ENCODE measurements around the gene PRKACB.
"Not testable (repeated sequence)": the region's sequence is repeated elsewhere in the genome, so short reads cannot be mapped to it uniquely, and the experiment has no call there.

The PRKACB gene

DNA sequence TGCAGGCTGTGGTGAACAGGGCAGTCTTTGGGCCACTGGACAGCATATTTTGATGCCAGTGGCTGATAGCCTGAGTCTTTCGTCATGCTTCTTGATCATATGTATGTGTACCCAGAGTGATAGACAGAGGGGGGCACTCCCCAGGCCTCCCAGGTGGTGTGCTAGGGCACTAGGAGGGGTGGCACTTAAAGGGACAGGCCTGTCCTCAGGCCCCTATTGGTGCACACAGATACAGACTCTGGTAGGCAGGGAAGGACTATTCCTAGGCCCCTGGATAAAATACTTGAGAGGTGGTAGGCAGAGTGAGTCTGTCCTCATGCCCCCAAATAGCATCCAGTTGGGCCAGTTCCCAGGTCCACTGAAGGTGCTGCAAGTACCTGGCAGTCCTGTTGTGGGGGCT is 80.8 kb downstream of the PRKACB start:
- no peak for DNase-seq (ENCODE audit: low read depth, low spot score)
- in situ Hi-C loops (cut with HindIII; ENCODE audit: low sequenced_read_pairs): no loop called here
- H3K4me3 ChIP-seq (ENCODE audit: low read depth, low read length): no peak overlapping the region
- TF ChIP-seq, protein P1, sequence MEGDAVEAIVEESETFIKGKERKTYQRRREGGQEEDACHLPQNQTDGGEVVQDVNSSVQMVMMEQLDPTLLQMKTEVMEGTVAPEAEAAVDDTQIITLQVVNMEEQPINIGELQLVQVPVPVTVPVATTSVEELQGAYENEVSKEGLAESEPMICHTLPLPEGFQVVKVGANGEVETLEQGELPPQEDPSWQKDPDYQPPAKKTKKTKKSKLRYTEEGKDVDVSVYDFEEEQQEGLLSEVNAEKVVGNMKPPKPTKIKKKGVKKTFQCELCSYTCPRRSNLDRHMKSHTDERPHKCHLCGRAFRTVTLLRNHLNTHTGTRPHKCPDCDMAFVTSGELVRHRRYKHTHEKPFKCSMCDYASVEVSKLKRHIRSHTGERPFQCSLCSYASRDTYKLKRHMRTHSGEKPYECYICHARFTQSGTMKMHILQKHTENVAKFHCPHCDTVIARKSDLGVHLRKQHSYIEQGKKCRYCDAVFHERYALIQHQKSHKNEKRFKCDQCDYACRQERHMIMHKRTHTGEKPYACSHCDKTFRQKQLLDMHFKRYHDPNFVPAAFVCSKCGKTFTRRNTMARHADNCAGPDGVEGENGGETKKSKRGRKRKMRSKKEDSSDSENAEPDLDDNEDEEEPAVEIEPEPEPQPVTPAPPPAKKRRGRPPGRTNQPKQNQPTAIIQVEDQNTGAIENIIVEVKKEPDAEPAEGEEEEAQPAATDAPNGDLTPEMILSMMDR (IDR thresholded peaks at IDR 0.05; ENCODE audit: low read depth, low read length): no peak

DNA sequence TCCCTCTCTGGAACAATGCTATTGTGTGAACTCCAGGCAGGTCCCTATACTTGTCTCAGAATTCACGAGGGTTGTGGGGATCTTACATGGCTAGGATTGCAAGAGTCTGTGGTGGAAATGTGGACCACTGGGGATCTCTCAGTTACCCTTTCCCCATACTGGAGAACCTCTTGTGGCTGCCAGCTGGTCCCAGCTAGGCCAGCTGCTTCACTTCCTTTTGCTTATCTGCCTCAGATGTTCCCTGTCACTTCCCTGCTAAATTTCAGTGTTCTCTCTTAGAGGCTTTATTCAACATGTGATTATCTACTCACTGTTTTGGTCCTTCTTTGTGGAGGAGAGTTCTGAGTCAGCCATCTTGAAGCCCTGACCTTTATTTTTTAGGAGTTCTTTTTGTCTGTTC is 81.6 kb downstream of the PRKACB start:
- DNase-seq (ENCODE audit: low read depth, low spot score): no peak
- in situ Hi-C loops (cut with HindIII; ENCODE audit: low sequenced_read_pairs): no loop called here
- H3K4me3 ChIP-seq (ENCODE audit: low read depth, low read length): no peak overlapping the region
- TF ChIP-seq, protein P1 (IDR thresholded peaks at IDR 0.05; ENCODE audit: low read depth, low read length): no peak

DNA sequence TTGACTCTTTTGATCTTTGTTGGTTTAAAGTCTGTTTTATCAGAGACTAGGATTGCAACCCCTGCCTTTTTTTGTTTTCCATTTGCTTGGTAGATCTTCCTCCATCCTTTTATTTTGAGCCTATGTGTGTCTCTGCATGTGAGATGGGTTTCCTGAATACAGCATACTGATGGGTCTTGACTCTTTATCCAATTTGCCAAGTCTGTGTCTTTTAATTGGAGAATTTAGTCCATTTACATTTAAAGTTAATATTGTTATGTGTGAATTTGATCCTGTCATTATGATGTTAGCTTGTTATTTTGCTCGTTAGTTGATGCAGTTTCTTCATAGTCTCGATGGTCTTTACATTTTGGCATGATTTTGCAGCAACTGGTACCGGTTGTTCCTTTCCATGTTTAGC is 88.6 kb downstream of the PRKACB start:
- H3K4me3 ChIP-seq (ENCODE audit: low read depth, low read length); DNase-seq (ENCODE audit: low read depth, low spot score); in situ Hi-C loops (cut with HindIII; ENCODE audit: low sequenced_read_pairs): not testable (repeated sequence)

DNA sequence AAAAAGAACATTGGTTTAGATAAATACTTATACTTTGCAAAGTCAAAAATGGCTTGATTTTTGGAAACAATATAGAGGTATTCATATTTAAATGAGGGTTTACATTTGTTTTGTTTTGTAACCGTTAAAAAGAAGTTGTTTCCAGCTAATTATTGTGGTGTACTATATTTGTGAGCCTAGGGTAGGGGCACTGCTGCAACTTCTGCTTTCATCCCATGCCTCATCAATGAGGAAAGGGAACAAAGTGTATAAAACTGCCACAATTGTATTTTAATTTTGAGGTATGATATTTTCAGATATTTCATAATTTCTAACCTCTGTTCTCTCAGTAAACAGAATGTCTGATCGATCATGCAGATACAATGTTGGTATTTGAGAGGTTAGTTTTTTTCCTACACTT is 92.2 kb downstream of the PRKACB start:
- DNase-seq (ENCODE audit: low read depth, low spot score): no peak
- no peak overlapping the region for H3K4me3 ChIP-seq (ENCODE audit: low read depth, low read length)
- in situ Hi-C loops (cut with HindIII; ENCODE audit: low sequenced_read_pairs): no loop called here
- TF ChIP-seq, protein P1 (IDR thresholded peaks at IDR 0.05; ENCODE audit: low read depth, low read length): no peak

DNA sequence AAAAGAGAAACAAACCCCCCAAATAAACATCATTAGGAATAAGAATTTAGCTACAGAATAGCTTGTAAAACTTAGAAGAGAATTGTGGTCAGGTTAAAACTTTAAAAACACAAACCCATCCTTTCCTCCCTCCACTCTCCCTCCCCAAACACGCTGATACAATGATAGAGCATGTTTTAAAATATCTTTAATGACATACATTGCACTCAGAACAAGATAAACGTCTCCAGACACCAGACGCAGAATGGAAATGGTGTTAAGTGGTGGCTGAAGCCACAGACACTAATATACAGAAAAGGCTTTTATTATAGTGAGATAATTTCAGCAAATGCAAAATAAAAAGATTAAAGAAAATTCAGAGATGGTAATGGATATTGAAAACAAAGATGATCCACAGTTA is 98.6 kb downstream of the PRKACB start:
- no peak for DNase-seq (ENCODE audit: low read depth, low spot score)
- no peak overlapping the region for H3K4me3 ChIP-seq (ENCODE audit: low read depth, low read length)
- TF ChIP-seq, protein P1 (IDR thresholded peaks at IDR 0.05; ENCODE audit: low read depth, low read length): no peak
- in situ Hi-C loops (cut with HindIII; ENCODE audit: low sequenced_read_pairs): no loop called here

DNA sequence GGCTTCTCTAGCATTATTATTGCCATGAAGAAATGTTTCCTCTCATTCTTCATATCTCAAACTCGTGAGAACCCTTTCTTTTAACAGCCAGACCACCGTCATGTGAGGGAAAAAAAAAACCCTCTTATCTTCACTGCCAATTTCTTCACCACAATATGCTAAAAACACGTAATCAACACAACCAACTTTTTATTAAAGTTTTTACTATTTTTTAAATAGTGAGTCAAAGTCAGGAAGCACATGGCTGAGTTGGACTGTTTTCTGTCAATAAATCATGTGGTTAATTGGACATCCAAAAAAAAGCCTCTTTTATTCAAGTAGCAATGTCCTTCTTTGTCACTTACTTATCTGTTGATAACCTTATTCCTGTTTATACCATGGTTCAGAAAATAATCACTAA is 101.5 kb downstream of the PRKACB start:
- in situ Hi-C loops (cut with HindIII; ENCODE audit: low sequenced_read_pairs): no loop called here
- TF ChIP-seq, protein P1 (IDR thresholded peaks at IDR 0.05; ENCODE audit: low read depth, low read length): no peak
- no peak overlapping the region for H3K4me3 ChIP-seq (ENCODE audit: low read depth, low read length)
- no peak for DNase-seq (ENCODE audit: low read depth, low spot score)

DNA sequence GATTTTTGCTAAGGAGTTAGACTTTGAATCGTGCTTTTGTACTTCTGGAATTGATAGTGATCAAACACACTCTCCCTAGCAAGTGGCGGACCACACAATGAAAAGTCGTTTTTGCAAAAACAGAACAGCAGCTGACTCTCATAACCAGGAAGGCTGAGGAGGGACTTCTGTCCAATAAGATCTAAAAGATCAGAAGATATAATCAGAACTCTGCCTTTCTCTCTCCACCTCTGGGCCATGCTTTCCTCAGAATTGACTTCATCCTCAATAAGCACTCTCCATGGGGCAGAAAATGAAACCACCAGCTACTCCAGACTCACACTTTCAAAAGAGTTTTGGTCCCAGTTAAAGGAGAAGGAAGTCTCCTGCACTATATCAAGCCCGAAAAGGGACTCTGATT is 102.1 kb downstream of the PRKACB start:
- no peak for DNase-seq (ENCODE audit: low read depth, low spot score)
- H3K4me3 ChIP-seq (ENCODE audit: low read depth, low read length): no peak overlapping the region
- TF ChIP-seq, protein P1 (IDR thresholded peaks at IDR 0.05; ENCODE audit: low read depth, low read length): no peak
- in situ Hi-C loops (cut with HindIII; ENCODE audit: low sequenced_read_pairs): no loop called here
